Left hindlimb (tissue), 1 donor: ENCODE data around the gene OR2AE1.

Experiments used
- DNase-seq: peaks from one replicate; pipeline ENCODE4 v3.0.0-alpha.2; 2018

Gene OR2AE1

GRCh38 chr7:99855236-99855635 is 21.6 kb downstream of the OR2AE1 start:
- DNase-seq: no peak

- DNase-seq: no peak
Observed at GRCh38 chr7:99848420-99849216, 28.2 kb downstream of the OR2AE1 start.

- no peak for DNase-seq
Observed at GRCh38 chr7:99844328-99844727, 32.5 kb downstream of the OR2AE1 start.

- DNase-seq: no peak
Observed at GRCh38 chr7:99843808-99844207, 33.0 kb downstream of the OR2AE1 start.

- no peak for DNase-seq
Observed at GRCh38 chr7:99842926-99843325, 33.9 kb downstream of the OR2AE1 start.

GRCh38 chr7:99840136-99840869 is 36.5 kb downstream of the OR2AE1 start:
- DNase-seq: no peak

GRCh38 chr7:99839287-99840021 is 37.4 kb downstream of the OR2AE1 start:
- no peak for DNase-seq

- DNase-seq: no peak
Observed at GRCh38 chr7:99837649-99838361, 39.0 kb downstream of the OR2AE1 start.

GRCh38 chr7:99835189-99835588 is 41.6 kb downstream of the OR2AE1 start:
- DNase-seq: no peak

GRCh38 chr7:99834382-99834781 is 42.5 kb downstream of the OR2AE1 start:
- DNase-seq: no peak

GRCh38 chr7:99833289-99833877 is 43.5 kb downstream of the OR2AE1 start:
- DNase-seq: no peak

- DNase-seq: no peak
Observed at GRCh38 chr7:99831595-99831994, 45.2 kb downstream of the OR2AE1 start.

- no peak for DNase-seq
Observed at GRCh38 chr7:99829524-99830160, 47.2 kb downstream of the OR2AE1 start.

GRCh38 chr7:99828811-99829210 is 48.0 kb downstream of the OR2AE1 start:
- DNase-seq: no peak

GRCh38 chr7:99827040-99827778 is 49.6 kb downstream of the OR2AE1 start:
- DNase-seq: no peak
